Measurements from ENCODE around the gene DNAJC16.
A peak's percentile ranks its signal among the peaks of the same experiment; 100 is the strongest.

DNA sequence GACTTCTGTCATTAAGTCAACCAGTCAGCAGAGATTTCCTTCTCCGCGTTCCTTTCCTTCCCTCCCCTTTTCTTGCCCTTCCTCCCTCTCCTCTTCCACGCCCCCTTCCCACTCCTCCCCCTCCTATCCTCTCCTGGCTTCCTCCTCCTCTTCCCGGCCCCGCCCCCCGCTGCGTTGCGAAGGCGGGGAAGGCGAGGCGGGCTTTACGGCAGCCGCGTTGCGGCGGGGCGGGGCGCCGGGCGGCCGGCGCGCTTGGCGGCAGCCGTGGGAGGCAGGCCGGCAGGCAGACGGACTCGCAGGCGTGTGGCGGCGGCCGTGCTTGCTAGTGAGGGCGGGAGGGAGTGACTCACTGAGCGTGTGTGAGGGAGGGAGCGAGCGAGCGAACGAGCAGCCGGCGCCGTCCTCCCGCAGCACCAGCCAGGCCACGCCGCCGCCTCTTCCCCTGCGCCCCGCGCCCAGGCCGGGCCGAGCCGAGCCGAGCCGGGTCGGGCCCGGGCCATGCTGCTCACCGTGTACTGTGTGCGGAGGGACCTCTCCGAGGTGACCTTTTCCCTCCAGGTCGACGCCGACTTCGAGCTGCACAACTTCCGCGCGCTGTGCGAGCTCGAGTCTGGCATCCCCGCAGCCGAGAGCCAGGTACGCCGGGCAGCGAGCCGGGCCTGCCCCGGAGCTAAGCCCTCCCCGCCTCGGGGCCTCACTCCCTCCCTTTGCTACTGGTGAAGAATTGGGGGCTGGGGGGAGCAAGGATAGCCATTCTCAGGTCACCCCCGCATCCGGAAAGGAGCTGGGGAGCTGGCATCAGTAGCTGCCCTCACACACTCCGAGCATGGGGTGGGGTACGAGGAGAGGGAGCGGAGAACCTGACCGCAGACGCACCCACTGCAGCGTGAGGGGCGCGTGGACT, 90.8 kb downstream of the DNAJC16 start, which contains the start of gene DDI2:
- TF ChIP-seq, protein P1, sequence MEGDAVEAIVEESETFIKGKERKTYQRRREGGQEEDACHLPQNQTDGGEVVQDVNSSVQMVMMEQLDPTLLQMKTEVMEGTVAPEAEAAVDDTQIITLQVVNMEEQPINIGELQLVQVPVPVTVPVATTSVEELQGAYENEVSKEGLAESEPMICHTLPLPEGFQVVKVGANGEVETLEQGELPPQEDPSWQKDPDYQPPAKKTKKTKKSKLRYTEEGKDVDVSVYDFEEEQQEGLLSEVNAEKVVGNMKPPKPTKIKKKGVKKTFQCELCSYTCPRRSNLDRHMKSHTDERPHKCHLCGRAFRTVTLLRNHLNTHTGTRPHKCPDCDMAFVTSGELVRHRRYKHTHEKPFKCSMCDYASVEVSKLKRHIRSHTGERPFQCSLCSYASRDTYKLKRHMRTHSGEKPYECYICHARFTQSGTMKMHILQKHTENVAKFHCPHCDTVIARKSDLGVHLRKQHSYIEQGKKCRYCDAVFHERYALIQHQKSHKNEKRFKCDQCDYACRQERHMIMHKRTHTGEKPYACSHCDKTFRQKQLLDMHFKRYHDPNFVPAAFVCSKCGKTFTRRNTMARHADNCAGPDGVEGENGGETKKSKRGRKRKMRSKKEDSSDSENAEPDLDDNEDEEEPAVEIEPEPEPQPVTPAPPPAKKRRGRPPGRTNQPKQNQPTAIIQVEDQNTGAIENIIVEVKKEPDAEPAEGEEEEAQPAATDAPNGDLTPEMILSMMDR (conservative IDR thresholded peaks at IDR 0.05), result no peak
- TF ChIP-seq ZFX (IDR thresholded peaks at IDR 0.05), result peak; percentile 66

Data from C4-2B (cell line).